Natural killer cell treated with Interleukin-12 subunit alpha and Interleukin-12 subunit beta and Interleukin-15 and Interleukin-18, amount 100 ng/mL, for 72 hours (primary cell): Measurements from ENCODE around the gene TWIST1. TPM values are rescaled to one million over a fixed set of nuclear protein-coding genes. Genes with fewer than 3 reads are reported as not detected.

ENCODE experiments used
- total RNA-seq, 2 donors: library from RNA; stranded (reverse); gene quantifications; one replicate each; pipeline ENCODE4 v1.2.3, GENCODE V29; 2022

Gene TWIST1
- total RNA-seq, 2 donors from 2014 or later = not detected

Other genes starting within 250 kb of the TWIST1 start
- not detected for gene FERD3L, start 27.8 kb upstream of the TWIST1 start, total RNA-seq